Ovary (tissue), 3 donors: Measurements from ENCODE around the gene SRGAP3.

Source experiments
- EP300 ChIP-seq: sonication (generic); formaldehyde crosslinking; IDR thresholded peaks from one replicate; pipeline ENCODE4 v1.6.1; 2017; ENCODE audit warnings: antibody characterized with exemption
- POLR2A ChIP-seq: fragments of 450-650 bp; IDR thresholded peaks from one replicate; pipeline ENCODE4 v1.6.1; 2017; ENCODE audit warnings: antibody characterized with exemption, mild to moderate bottlenecking, moderate library complexity
- TF ChIP-seq, protein P1 (sequence below), 3 donors: fragments of 450-650 bp in 2 of 3; fragments of 200-600 bp in 1 of 3; IDR thresholded peaks; one replicate each; pipeline versions ENCODE4 v1.5.1 to v1.8.0; 2016 to 2022; ENCODE audit warnings: antibody characterized with exemption in 3 of 3, mild to moderate bottlenecking in 1 of 3
- donor health status: DM: no; HTN: no; CAD: no.

DNA sequence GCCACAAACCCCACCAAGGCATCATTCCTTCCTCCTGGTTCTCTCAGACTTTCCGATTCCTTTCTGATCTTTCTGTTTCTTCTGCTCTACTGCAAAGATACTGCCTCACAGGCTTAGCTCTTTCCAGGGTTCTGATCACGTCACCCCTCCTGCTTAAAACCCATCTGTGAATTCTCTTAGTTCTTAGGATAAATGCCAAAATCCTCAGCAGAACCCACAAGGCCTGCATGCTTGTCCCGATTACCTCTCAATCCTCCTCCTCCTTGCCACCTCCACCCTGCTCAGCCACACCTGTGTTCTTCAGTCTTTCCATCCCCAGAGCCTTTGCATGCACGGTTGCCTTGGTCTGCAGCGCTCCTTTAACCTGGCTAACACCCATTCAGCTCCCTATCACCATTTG, 84.0 kb downstream of the SRGAP3 start:
- TF ChIP-seq POLR2A (no peak), EP300 (no peak)
- TF ChIP-seq, protein P1, sequence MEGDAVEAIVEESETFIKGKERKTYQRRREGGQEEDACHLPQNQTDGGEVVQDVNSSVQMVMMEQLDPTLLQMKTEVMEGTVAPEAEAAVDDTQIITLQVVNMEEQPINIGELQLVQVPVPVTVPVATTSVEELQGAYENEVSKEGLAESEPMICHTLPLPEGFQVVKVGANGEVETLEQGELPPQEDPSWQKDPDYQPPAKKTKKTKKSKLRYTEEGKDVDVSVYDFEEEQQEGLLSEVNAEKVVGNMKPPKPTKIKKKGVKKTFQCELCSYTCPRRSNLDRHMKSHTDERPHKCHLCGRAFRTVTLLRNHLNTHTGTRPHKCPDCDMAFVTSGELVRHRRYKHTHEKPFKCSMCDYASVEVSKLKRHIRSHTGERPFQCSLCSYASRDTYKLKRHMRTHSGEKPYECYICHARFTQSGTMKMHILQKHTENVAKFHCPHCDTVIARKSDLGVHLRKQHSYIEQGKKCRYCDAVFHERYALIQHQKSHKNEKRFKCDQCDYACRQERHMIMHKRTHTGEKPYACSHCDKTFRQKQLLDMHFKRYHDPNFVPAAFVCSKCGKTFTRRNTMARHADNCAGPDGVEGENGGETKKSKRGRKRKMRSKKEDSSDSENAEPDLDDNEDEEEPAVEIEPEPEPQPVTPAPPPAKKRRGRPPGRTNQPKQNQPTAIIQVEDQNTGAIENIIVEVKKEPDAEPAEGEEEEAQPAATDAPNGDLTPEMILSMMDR (IDR thresholded peaks at IDR 0.05) = no peak
